Measurements from ENCODE around the gene ZFYVE28. TPM values are rescaled to one million over a fixed set of nuclear protein-coding genes. Genes with fewer than 3 reads are reported as not detected.

Gene ZFYVE28
- total and polyA plus RNA-seq, 7 donors = 1.7 to 7.7 (median 3.4) TPM

DNA sequence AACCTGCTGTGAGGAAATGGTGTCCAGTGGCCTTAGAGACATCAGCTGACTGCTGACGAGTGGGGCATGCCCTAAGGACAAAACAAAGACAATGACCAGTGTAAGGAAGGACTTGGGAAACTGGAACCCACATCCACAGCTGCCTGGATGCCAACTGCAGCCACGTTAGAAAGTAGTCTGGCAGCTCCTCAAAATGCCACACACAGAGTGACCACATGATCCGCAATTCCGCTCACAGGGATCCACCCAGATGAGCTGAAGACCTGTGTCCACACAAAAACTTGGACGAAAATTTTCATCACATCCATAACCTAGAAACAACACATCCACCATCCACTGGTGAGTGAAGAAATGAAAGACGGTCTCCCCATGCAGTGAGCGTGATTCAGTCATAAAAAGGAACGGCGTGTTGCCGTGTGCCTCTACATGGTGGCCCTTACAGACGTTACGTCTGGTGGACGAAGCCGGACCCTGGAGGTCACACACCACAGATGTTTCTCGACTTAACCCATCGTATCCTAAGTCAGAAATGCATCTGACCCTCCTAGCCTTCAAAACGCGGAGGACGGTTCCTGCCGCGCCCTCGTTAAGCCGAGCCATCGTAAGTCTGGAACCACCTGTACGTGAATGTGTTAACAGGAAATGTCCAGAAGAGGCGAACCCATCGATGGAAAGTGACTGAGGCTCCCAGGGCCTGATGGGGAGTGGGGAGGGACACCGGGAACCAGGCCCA is 115.9 kb downstream of the ZFYVE28 start:
- intact Hi-C loops (cut with DNase I) = no loop called here
- TF ChIP-seq, protein P1, sequence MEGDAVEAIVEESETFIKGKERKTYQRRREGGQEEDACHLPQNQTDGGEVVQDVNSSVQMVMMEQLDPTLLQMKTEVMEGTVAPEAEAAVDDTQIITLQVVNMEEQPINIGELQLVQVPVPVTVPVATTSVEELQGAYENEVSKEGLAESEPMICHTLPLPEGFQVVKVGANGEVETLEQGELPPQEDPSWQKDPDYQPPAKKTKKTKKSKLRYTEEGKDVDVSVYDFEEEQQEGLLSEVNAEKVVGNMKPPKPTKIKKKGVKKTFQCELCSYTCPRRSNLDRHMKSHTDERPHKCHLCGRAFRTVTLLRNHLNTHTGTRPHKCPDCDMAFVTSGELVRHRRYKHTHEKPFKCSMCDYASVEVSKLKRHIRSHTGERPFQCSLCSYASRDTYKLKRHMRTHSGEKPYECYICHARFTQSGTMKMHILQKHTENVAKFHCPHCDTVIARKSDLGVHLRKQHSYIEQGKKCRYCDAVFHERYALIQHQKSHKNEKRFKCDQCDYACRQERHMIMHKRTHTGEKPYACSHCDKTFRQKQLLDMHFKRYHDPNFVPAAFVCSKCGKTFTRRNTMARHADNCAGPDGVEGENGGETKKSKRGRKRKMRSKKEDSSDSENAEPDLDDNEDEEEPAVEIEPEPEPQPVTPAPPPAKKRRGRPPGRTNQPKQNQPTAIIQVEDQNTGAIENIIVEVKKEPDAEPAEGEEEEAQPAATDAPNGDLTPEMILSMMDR (IDR thresholded peaks at IDR 0.05) = no peak
- H3K4me1 ChIP-seq = no peaks in the 10 kb centered on the region
- no peaks in the 10 kb centered on the region for H3K27me3 ChIP-seq (ENCODE audit: insufficient read depth in 3 of 3, low read length in 2 of 3)
- H3K27ac ChIP-seq = no peak overlapping the region
- H3K4me3 ChIP-seq = no peak overlapping the region
- WGBS, 3 donors = 93 to 94% (median 93%) methylated on average over 28 of the region's 28 CpGs
- H3K36me3 ChIP-seq (ENCODE audit: insufficient read depth in 1 of 2, low read depth in 1 of 2) = no peaks in the 10 kb centered on the region
- DNase-seq (no peak), ATAC-seq (no peak)
- H3K9me3 ChIP-seq = peaks cover 8% of the 10 kb centered on the region

DNA sequence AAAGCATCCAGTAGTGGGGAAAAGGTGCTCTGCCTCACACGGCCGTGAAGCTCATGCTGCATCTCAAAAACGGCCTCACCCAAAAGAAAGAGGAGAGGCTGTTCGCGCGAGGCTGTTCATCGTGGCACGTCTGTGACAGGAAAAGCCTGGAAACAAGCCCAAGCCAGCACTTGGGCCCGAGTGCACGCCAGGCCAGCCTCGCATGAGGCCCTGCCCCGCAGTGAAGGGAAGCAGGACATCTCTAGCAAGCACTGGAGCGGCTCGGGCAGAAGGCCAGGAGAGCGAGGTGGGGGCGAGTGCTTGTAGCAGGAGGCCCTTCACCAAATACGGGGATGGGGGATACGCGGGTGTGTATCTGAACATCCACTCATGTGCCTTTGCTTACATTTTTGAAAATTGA is 116.6 kb downstream of the ZFYVE28 start:
- 69 to 86% (median 71%) methylated on average over 19 of the region's 19 CpGs for WGBS, 3 donors
- no peaks in the 10 kb centered on the region for H3K27me3 ChIP-seq (ENCODE audit: insufficient read depth in 3 of 3, low read length in 2 of 3)
- DNase-seq (no peak), ATAC-seq (no peak)
- H3K4me1 ChIP-seq = no peaks in the 10 kb centered on the region
- H3K9me3 ChIP-seq = peaks cover 2% of the 10 kb centered on the region
- intact Hi-C loops (cut with DNase I) = no loop called here
- no peak overlapping the region for H3K4me3 ChIP-seq
- H3K27ac ChIP-seq = no peak overlapping the region
- TF ChIP-seq, protein P1 (IDR thresholded peaks at IDR 0.05) = no peak
- H3K36me3 ChIP-seq (ENCODE audit: insufficient read depth in 1 of 2, low read depth in 1 of 2) = no peaks in the 10 kb centered on the region

DNA sequence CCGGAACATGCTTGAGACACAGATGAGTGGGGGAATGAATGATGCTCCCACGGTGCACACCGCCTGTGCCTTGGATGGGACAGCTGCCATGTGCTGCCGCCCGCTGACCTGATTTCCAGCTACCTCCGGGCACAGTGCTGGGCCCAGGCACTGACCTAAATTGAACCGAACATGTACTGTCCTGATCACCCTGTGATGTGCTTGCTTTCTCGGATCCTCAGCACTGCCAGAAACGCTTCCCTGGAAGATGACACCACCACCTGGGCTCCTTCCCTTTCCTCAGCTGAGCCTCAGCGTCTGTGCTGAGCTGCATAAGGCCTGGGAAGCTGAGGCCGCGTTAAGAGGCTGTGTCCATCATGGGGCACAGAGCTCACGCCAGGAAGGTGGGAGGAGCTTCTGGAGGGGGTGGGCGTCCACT is 117.2 kb downstream of the ZFYVE28 start:
- DNase-seq (no peak), ATAC-seq (peak; percentile 17 to 69 (median 46))
- TF ChIP-seq, protein P1 (IDR thresholded peaks at IDR 0.05) = no peak
- no peaks in the 10 kb centered on the region for H3K36me3 ChIP-seq (ENCODE audit: insufficient read depth in 1 of 2, low read depth in 1 of 2)
- no peaks in the 10 kb centered on the region for H3K27me3 ChIP-seq (ENCODE audit: insufficient read depth in 3 of 3, low read length in 2 of 3)
- WGBS, 3 donors = 63 to 82% (median 70%) methylated on average over 14 of the region's 14 CpGs
- H3K4me3 ChIP-seq = no peak overlapping the region
- no peak overlapping the region for H3K27ac ChIP-seq
- H3K9me3 ChIP-seq = no peaks in the 10 kb centered on the region
- no peaks in the 10 kb centered on the region for H3K4me1 ChIP-seq
- intact Hi-C loops (cut with DNase I) = no loop called here

DNA sequence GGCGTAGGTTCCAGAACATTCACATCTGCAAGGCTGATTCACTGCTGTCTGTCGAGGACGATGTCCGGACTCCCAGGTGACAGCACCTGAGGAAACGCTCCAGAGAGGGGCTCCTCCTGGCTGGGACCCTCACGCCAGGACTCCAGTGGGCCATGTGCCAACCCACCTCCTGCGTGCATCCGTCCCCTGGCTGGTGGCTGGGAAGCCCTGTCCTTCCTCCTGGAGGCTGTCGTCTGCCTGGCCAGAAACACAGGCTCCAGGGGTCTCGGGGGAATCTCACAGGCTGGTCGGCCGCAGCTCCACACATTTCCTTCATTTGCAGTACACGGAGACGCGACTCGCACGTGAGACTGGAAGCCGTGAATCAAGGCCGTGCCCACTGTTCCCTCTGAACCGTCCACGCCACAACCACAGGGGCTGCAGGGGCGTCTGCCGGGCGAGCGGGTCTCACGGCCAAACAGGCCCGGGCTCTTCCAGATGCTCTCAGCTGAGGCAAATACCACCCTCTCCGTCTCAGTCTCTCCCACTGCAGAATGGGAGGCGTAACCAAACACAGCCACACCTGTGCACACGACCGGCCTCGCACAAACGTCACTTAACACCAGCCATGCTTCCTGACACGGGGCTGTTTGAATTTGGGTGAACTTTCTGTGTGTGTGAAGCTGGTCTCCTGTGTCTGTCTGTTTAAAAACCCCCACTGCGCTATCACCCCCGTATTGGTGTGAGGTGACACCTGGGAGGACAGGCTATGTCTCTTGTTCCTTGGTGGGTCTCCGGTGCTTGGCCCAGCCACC is 117.8 kb downstream of the ZFYVE28 start:
- Histone ChIP-seq H3K9me3 (no peaks in the 10 kb centered on the region), H3K4me1 (no peaks in the 10 kb centered on the region), H3K4me3 (no peak overlapping the region), H3K36me3 (ENCODE audit: insufficient read depth in 1 of 2, low read depth in 1 of 2) (no peaks in the 10 kb centered on the region), H3K27ac (no peak overlapping the region), H3K27me3 (ENCODE audit: insufficient read depth in 3 of 3, low read length in 2 of 3) (no peaks in the 10 kb centered on the region)
- ATAC-seq (no peak), DNase-seq (no peak)
- TF ChIP-seq, protein P1 (IDR thresholded peaks at IDR 0.05) = no peak
- WGBS, 3 donors = 80 to 84% (median 82%) methylated on average over 37 of the region's 37 CpGs
- intact Hi-C loops (cut with DNase I) = no loop called here

Data from psoas muscle (tissue), 8 donors.